Smooth muscle cell (in vitro differentiated cells): ENCODE measurements around the gene KLF2. TPM values are rescaled to one million over a fixed set of nuclear protein-coding genes. Genes with fewer than 3 reads are reported as not detected.

Experiments used
- DNase-seq: peaks from one replicate; lab custom pipeline; 2025; ENCODE audit not compliant: unreplicated experiment; lab: John Stamatoyannopoulos, UW
- H2AFZ ChIP-seq: fragments of 200-600 bp; sonication (generic); 2 replicates; pipeline ENCODE4 v1.6.0; 2016; ENCODE audit warnings: antibody characterized with exemption, low read depth, mild to moderate bottlenecking
- H3F3A ChIP-seq: fragments of 200-600 bp; sonication (generic); 2 replicates; pipeline ENCODE4 v1.6.0; 2017; ENCODE audit warnings: antibody characterized with exemption, low read depth
- H3K27ac ChIP-seq: fragments of 200-600 bp; sonication (generic); 2 replicates; pipeline ENCODE4 v1.5.1; 2016; ENCODE audit warnings: low read depth, mild to moderate bottlenecking
- H3K27me3 ChIP-seq: fragments of 200-600 bp; sonication (generic); 2 replicates; pipeline ENCODE4 v1.6.1; 2016; ENCODE audit warnings: low read depth, mild to moderate bottlenecking
- H3K36me3 ChIP-seq: fragments of 200-600 bp; sonication (generic); 2 replicates; pipeline ENCODE4 v1.5.1; 2016; ENCODE audit warnings: low read depth
- H3K4me1 ChIP-seq: fragments of 200-600 bp; sonication (generic); 2 replicates; pipeline ENCODE4 v1.5.1; 2016; ENCODE audit warnings: low read depth
- H3K4me2 ChIP-seq: fragments of 200-600 bp; sonication (generic); 2 replicates; pipeline ENCODE4 v1.6.0; 2016; ENCODE audit warnings: mild to moderate bottlenecking
- H3K4me3 ChIP-seq: fragments of 200-600 bp; sonication (generic); 2 replicates; pipeline ENCODE4 v1.5.1; 2016; ENCODE audit warnings: mild to moderate bottlenecking
- H3K79me2 ChIP-seq: fragments of 200-600 bp; sonication (generic); 2 replicates; pipeline ENCODE4 v1.6.0; 2016; ENCODE audit warnings: low read depth, mild to moderate bottlenecking
- H3K9ac ChIP-seq: fragments of 200-600 bp; sonication (generic); 2 replicates; pipeline ENCODE4 v1.6.0; 2016; ENCODE audit warnings: low read depth
- H3K9me3 ChIP-seq: fragments of 200-600 bp; sonication (generic); replicated peaks from 2 replicates; pipeline ENCODE4 v1.5.1; 2016; ENCODE audit warnings: low read depth
- H4K20me1 ChIP-seq: fragments of 200-600 bp; sonication (generic); 2 replicates; pipeline ENCODE4 v1.6.0; 2016; ENCODE audit warnings: low read depth
- WGBS: methylation state at CpG from one replicate; pipeline ENCODE4 v1.1.7; 2016; ENCODE audit warnings: low lambda C conversion rate; 5-methylcytosine and 5-hydroxymethylcytosine counted together
- polyA plus RNA-seq: library from polyadenylated mRNA; unstranded; fragments of >200 nt; fragmentation: Nextera tagmentation; extraction: Ambion mirVana; gene quantifications from 2 replicates; pipeline ENCODE4 v1.2.1, GENCODE V29; 2016
- total RNA-seq: library from RNA; depleted of rRNA; stranded (reverse); fragments of >200 nt; gene quantifications from 2 replicates; pipeline ENCODE4 v1.2.3, GENCODE V29; 2014
- TF ChIP-seq, protein P1 (sequence below): fragments of 200-600 bp; sonication (generic); IDR thresholded peaks from 2 replicates; pipeline ENCODE4 v1.5.1; 2017; ENCODE audit warnings: borderline replicate concordance, mild to moderate bottlenecking, antibody characterized with exemption; ENCODE audit not compliant: insufficient read depth, poor library complexity, severe bottlenecking

The KLF2 gene
- total and polyA plus RNA-seq, 2 experiments from 2014 or later, result 2.7 to 18.0 TPM

DNA sequence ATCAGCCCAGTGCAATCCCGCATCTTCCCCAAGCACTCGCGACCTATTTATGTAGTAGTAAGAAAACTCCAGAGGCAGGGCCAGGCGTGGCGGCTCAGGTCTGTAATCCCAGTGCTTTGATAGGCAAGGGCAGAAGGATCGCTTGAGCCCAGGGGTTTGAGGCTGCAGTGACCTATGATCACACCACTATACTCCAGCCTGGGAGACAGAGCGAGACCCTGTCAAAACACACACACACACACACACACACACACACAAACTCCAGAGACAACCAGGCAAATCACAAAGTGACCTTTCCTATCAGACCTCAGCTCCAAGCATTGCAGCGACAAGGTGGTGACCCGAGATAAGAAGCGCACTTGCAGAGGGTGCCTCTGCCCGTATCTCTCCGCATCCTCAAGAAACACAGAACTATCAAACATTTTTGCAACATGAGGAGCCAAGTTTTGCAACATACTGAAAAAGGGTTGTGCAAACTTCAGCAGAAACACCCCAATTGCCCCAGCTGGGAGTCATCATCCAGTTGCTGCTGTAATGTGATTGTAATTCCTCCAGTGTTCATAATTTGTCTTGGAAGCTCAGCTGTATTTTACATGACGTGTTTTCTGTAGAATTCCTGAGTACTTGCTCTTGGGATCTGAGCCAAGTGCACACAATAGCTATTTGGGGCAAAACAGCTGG, 8.7 kb upstream of the KLF2 start:
- peak overlapping the region; percentile 44 for H3K27ac ChIP-seq
- H3K9ac ChIP-seq, result no peak overlapping the region
- no peak for DNase-seq
- 63% methylated on average over 13 of the region's 13 CpGs for WGBS
- peaks cover 8% of the 10 kb centered on the region for H3F3A ChIP-seq
- no peaks in the 10 kb centered on the region for H3K36me3 ChIP-seq
- H3K27me3 ChIP-seq, result no peaks in the 10 kb centered on the region
- TF ChIP-seq, protein P1, sequence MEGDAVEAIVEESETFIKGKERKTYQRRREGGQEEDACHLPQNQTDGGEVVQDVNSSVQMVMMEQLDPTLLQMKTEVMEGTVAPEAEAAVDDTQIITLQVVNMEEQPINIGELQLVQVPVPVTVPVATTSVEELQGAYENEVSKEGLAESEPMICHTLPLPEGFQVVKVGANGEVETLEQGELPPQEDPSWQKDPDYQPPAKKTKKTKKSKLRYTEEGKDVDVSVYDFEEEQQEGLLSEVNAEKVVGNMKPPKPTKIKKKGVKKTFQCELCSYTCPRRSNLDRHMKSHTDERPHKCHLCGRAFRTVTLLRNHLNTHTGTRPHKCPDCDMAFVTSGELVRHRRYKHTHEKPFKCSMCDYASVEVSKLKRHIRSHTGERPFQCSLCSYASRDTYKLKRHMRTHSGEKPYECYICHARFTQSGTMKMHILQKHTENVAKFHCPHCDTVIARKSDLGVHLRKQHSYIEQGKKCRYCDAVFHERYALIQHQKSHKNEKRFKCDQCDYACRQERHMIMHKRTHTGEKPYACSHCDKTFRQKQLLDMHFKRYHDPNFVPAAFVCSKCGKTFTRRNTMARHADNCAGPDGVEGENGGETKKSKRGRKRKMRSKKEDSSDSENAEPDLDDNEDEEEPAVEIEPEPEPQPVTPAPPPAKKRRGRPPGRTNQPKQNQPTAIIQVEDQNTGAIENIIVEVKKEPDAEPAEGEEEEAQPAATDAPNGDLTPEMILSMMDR, result no peak
- H2AFZ ChIP-seq, result no peak overlapping the region
- H3K4me3 ChIP-seq, result no peak overlapping the region
- peak overlapping the region; percentile 7 for H3K4me2 ChIP-seq
- no peaks in the 10 kb centered on the region for H4K20me1 ChIP-seq
- H3K4me1 ChIP-seq, result no peaks in the 10 kb centered on the region
- H3K9me3 ChIP-seq, result no peaks in the 10 kb centered on the region
- H3K79me2 ChIP-seq, result no peaks in the 10 kb centered on the region

DNA sequence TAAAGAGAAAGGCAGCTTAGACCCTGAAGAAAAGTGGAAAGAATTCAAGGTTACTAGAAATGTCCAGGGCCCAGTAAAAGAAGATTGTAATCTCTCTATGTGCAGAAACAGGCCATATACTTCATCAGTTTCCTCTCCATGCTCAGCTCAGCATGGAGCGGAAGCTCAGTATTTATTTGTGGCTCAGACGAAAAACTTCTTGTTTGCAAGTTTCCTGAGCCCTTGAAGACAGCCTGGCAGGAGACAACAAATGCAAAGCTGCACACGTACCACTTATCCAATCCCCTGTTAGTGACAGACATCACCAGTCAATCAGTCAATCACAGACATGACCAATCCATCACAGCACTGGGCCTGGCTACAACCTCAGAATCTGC, 8.1 kb upstream of the KLF2 start:
- 47% methylated on average over 3 of the region's 3 CpGs for WGBS

DNA sequence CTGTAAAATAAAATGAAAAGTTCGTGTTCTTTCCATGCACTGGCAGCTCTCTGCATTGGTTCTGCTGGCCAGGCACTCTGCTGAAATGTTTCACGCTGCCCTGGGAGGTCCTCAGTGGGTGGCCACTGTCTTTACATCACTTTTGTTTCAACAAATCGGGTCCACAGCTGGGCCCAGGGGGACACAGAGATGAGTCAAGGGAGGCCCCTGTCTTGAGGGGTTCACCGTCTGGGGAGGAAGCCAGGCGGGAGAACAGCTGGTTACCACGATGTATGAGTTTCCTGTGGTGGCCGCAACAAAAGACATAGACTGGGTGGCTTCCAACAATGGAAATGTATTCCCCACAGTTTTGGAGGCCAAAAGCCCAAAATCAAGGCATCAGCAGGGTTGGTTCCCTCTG, 5.1 kb upstream of the KLF2 start:
- Histone ChIP-seq H3K9me3 (no peaks in the 10 kb centered on the region), H4K20me1 (no peaks in the 10 kb centered on the region), H3K27ac (no peak overlapping the region), H3K4me1 (no peaks in the 10 kb centered on the region), H3K4me2 (no peak overlapping the region), H3K79me2 (no peaks in the 10 kb centered on the region), H3K4me3 (no peak overlapping the region), H2AFZ (no peak overlapping the region), H3K27me3 (no peaks in the 10 kb centered on the region), H3K9ac (no peak overlapping the region), H3K36me3 (no peaks in the 10 kb centered on the region), H3F3A (peaks cover 8% of the 10 kb centered on the region)
- TF ChIP-seq, protein P1, result no peak
- WGBS, result 71% methylated on average over 7 of the region's 7 CpGs
- no peak for DNase-seq

More for the DNA sequence above, 8.1 kb upstream of the KLF2 start:
- Histone ChIP-seq H3K27ac (peak overlapping the region; percentile 36), H3K4me1 (no peaks in the 10 kb centered on the region), H2AFZ (no peak overlapping the region), H3F3A (peaks cover 8% of the 10 kb centered on the region), H3K79me2 (no peaks in the 10 kb centered on the region), H3K27me3 (no peaks in the 10 kb centered on the region), H3K4me3 (no peak overlapping the region), H3K9ac (no peak overlapping the region), H3K4me2 (no peak overlapping the region), H3K36me3 (no peaks in the 10 kb centered on the region), H4K20me1 (no peaks in the 10 kb centered on the region), H3K9me3 (no peaks in the 10 kb centered on the region)
- DNase-seq, result no peak
- TF ChIP-seq, protein P1, result no peak

DNA sequence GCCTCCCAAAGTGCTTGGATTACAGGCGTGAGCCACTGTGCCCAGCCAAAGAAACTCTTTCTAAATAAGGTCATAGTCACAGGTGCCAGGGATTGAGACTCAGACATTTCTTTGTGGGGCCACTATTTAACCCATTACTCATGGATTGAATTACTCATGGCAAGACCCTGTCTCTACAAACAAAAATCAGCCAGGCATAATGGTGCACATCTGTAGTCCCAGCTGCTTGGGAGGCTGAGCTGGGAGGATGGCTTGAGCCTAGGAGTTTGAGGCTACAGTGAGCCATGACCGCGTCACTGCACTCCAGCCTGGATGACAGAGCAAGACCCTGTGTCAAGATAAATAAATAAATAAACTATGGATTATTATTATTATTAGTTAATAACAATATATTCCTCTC, 3.6 kb upstream of the KLF2 start:
- no peak overlapping the region for H3K27ac ChIP-seq
- TF ChIP-seq, protein P1, result no peak
- no peaks in the 10 kb centered on the region for H3K4me1 ChIP-seq
- no peak overlapping the region for H3K4me2 ChIP-seq
- no peak for DNase-seq
- H3K4me3 ChIP-seq, result no peak overlapping the region
- no peak overlapping the region for H3K9ac ChIP-seq
- no peak overlapping the region for H2AFZ ChIP-seq
- 96% methylated on average over 3 of the region's 3 CpGs for WGBS
- H3K79me2 ChIP-seq, result no peaks in the 10 kb centered on the region
- peaks cover 7% of the 10 kb centered on the region for H3K27me3 ChIP-seq
- no peaks in the 10 kb centered on the region for H3K9me3 ChIP-seq
- peaks cover 7% of the 10 kb centered on the region for H4K20me1 ChIP-seq
- H3F3A ChIP-seq, result peaks cover 8% of the 10 kb centered on the region
- no peaks in the 10 kb centered on the region for H3K36me3 ChIP-seq
